Measurements from ENCODE around the gene ATP5MC2.
A peak's percentile ranks its signal among the peaks of the same experiment; 100 is the strongest.

ATP5MC2 gene

DNA sequence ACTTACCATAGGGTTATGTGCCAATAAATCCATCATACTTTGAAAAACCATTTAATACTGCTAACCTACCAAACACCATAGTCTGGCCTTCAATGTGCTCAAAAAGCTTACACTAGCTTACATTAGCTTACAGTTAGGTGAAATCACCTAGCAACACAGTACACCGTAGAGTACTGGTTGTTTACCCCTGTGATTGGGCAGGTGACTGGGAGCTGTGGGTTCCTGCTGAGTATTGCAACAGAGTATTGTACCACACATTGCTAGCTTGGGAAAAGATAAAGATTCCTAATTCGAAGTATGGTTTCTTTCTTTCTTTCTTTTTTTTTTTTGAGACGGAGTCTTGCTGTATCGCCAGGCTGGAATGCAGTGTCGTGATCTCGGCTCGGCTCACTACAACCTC, 5.6 kb downstream of the ATP5MC2 start:
- no peak for DNase-seq (ENCODE audit: low read depth)
- H3K4me3 ChIP-seq (ENCODE audit: low read depth, low read length) = no peak overlapping the region
- TF ChIP-seq, protein P1, sequence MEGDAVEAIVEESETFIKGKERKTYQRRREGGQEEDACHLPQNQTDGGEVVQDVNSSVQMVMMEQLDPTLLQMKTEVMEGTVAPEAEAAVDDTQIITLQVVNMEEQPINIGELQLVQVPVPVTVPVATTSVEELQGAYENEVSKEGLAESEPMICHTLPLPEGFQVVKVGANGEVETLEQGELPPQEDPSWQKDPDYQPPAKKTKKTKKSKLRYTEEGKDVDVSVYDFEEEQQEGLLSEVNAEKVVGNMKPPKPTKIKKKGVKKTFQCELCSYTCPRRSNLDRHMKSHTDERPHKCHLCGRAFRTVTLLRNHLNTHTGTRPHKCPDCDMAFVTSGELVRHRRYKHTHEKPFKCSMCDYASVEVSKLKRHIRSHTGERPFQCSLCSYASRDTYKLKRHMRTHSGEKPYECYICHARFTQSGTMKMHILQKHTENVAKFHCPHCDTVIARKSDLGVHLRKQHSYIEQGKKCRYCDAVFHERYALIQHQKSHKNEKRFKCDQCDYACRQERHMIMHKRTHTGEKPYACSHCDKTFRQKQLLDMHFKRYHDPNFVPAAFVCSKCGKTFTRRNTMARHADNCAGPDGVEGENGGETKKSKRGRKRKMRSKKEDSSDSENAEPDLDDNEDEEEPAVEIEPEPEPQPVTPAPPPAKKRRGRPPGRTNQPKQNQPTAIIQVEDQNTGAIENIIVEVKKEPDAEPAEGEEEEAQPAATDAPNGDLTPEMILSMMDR (IDR thresholded peaks at IDR 0.05; ENCODE audit: control insufficient read depth, extremely low read depth, insufficient read depth) = no peak

DNA sequence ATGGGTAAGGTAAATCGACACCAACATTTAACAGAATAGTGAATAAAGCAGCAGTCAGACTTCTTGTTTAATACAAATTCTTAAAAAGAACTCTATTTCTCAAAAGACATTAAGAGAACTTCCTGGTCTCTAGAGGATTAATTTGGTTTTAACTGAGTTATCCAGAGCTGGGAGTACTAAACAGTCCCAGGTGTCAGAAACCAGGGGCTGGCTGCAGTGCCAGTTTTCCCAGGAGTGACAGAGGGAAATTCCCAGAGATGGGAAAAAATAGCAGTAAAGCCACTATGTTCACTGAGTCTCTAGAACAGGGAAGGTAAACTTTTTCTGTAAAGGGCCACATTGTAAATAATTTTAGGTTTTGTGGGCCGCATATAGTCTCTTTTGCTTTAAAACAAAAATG, 8.8 kb downstream of the ATP5MC2 start:
- no peak overlapping the region for H3K4me3 ChIP-seq (ENCODE audit: low read depth, low read length)
- DNase-seq (ENCODE audit: low read depth) = no peak
- TF ChIP-seq, protein P1 (IDR thresholded peaks at IDR 0.05; ENCODE audit: control insufficient read depth, extremely low read depth, insufficient read depth) = no peak

DNA sequence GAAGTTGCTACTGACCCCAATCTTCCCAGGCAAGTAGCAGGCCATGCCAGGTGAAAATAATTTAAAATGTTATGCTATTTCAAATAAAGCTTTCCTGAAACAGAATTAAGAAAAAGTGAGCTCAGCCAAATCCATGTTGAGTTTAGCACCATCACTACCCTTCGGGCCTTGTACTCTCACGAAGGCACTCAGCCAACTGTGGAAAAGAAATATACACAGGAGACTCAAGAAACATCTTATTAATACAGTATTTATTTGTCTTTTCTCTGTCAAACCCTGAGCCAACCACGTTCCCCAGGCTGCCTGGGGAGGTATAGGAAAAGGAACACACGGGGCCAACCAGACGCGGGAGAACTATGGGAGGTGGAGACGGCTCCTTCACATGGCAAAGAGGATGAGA, 10.9 kb downstream of the ATP5MC2 start:
- DNase-seq (ENCODE audit: low read depth) = no peak
- TF ChIP-seq, protein P1 (IDR thresholded peaks at IDR 0.05; ENCODE audit: control insufficient read depth, extremely low read depth, insufficient read depth) = no peak
- no peak overlapping the region for H3K4me3 ChIP-seq (ENCODE audit: low read depth, low read length)

DNA sequence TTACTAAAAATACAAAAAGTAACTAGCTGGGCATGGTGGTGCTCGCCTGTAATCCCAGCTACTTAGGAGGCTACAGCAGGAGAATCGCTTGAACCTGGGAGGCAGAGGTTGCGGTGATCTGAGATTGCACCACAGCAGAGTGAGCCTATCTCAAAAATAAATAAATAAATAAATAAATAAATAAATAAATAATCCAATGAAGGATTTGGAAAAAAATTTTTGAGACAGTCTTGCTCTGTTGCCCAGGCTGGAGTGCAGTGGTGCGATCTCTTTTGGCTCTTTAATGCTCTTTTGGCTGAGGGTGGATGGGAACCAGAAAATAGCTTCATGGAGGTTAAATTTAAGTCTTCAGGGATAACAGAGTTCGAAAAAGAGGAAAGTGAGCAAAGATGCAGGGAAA, 11.7 kb downstream of the ATP5MC2 start:
- TF ChIP-seq, protein P1 (IDR thresholded peaks at IDR 0.05; ENCODE audit: control insufficient read depth, extremely low read depth, insufficient read depth) = no peak
- no peak for DNase-seq (ENCODE audit: low read depth)
- H3K4me3 ChIP-seq (ENCODE audit: low read depth, low read length) = no peak overlapping the region

DNA sequence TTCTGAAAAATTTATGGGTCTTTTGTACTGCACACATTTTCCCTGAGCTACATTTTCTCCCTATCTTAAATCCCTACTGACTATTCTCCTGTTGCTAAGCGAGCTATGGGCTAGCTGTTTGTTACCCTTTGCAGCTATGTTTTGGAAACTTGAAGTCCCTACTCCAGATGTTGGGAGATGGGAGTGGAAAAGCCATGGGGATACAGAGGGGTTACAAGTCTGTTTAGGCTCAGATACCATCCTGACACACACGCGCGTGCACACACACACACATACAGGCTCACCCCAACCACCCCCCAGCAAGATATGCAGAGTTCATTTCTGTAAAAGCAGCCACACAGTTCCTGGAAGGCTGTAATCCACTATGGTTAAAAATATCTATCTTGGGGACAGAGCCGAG, 15.8 kb downstream of the ATP5MC2 start:
- TF ChIP-seq, protein P1 (IDR thresholded peaks at IDR 0.05; ENCODE audit: control insufficient read depth, extremely low read depth, insufficient read depth) = no peak
- DNase-seq (ENCODE audit: low read depth) = no peak
- no peak overlapping the region for H3K4me3 ChIP-seq (ENCODE audit: low read depth, low read length)

DNA sequence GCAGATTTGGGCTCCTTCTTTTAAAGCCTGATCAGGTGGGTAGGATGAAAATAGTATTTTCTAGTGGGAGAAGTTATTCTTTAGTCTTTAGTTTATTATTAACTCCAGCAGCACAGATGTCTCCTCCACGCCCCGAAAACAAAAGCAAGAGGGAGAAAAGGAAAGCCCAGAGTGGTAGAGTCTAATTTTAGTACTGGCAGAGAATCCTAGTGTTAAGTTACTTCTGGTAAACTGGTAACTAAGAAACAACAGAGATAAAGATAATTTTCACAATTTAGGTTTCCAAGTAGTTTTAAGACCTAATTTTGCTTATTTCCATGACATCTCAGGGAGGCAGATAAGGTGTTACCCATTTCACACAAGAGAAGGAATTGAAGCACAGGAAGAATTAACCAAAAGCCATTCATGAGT, 16.3 kb downstream of the ATP5MC2 start:
- no peak for DNase-seq (ENCODE audit: low read depth)
- no peak overlapping the region for H3K4me3 ChIP-seq (ENCODE audit: low read depth, low read length)
- TF ChIP-seq, protein P1 (IDR thresholded peaks at IDR 0.05; ENCODE audit: control insufficient read depth, extremely low read depth, insufficient read depth) = no peak

DNA sequence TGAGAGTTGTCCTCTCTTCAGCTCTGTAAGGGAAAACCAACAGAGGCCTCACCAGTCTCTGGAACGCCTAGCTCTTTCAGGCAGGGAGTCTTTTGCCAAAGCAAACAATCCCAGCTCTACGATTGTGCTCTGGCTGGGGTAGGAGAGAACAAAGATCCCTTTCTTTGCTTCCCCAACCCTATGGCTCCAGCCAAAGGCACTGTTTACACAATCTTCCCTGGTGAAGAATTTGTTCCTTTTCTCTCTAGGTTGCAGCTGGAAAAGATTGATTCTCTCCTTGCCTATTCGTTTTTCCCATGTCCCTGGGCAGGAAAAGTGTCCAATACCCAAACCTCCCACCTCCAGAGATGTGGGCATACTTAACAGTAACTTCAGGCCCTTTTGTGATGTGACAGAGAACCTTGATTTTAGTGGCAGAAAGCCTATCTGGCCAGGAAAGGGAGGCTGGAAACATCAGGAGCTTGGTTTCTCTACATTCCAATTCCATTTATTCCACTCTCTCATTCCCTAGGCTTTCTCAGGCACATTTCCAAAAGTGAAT, 16.8 kb downstream of the ATP5MC2 start:
- DNase-seq (ENCODE audit: low read depth) = peak; percentile 94
- H3K4me3 ChIP-seq (ENCODE audit: low read depth, low read length) = no peak overlapping the region
- TF ChIP-seq, protein P1 (IDR thresholded peaks at IDR 0.05; ENCODE audit: control insufficient read depth, extremely low read depth, insufficient read depth) = no peak
